GM12891 (cell line): ENCODE measurements around the gene PAGE4.

Source experiments
- POLR2A ChIP-seq: IDR thresholded peaks from 2 replicates; pipeline ENCODE4 v1.6.1; 2011; ENCODE audit warnings: low read depth, low read length, control low read depth
- POLR2AphosphoS5 ChIP-seq: IDR thresholded peaks from 2 replicates; pipeline ENCODE4 v1.6.1; 2011; ENCODE audit warnings: low read depth, low read length, control low read depth

GRCh38 chrX:49792376-49792775, 36.7 kb upstream of the PAGE4 start:
- TF ChIP-seq POLR2A (no peak), POLR2AphosphoS5 (no peak)
